NCI-H510A treated with DMSO at 0.1 percent for 48 hours (cell line): ENCODE measurements around the gene TTC28.

Experiments used
- DNase-seq: peaks from one replicate; lab custom pipeline; 2025; lab: John Stamatoyannopoulos, UW

TTC28 gene

GRCh38 chr22:28051091-28051786 is 628.4 kb downstream of the TTC28 start:
- DNase-seq, result no peak

DNA sequence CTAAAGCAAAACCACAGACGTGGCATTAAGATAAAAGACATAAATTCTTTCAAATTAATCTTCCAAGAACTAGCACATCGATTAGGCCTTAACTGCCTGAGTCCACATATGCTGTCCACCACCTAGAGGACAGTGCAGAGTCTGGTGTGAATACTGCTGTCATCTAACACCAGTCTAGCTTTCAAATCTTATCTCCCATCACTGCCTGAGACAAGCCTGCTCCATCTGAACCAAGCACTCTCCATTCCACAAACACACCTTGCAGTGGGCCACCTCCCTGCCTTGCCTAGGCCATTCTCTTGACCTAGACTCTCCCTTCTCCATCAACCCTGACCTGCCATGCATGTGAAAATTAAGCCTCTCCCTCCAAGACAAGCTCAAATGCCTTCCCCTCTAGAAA is 631.1 kb downstream of the TTC28 start:
- DNase-seq, result no peak

DNA sequence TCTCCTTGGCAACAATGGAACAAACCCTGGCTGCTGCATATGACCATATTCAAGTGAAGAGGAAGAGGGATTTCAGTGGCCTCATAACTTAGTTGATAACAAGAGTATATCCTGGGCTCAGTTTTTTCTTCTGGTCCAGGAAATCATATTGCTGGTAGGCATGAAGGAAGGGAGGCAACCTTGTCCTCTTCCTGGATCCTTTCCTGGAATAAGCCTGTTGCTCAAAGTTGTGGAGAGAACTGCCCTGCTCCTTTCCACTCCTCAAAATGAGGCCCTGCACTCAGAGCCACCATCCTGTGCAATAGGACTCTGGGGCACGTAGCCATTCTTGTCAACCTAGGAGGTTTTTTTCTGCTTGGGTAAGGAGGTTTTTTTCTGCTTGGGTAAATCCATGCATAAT is 631.9 kb downstream of the TTC28 start:
- no peak for DNase-seq

- DNase-seq, result no peak
These were observed 633.5 kb downstream of the TTC28 start for GRCh38 chr22:28046100-28046499.

DNA sequence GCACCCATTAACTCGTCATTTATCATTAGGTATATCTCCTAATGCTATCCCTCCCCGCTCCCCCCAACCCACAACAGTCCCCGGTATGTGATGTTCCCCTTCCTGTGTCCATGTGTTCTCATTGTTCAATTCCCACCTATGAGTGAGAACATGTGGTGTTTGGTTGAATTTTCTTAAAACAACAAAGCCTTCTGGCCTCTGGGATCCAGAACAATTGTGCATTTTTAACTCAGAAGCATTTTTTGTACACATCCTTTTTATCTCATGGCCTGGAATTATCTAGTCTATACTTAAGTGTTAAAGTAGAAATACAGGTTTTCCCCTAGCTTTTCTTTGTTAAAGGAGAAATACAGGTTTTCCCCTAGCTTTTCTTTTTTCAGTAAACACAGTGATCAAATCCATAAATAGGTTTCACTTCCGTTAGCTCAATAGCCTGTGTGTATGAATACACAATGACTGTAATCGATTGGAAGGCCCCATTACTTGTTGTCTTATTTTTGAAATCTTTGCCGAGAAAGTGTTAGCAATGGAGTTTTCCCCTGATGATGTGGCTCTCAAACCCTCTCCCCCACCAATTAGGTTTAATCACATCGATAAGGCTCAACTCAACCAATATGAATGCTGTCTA is 635.0 kb downstream of the TTC28 start:
- DNase-seq, result no peak

GRCh38 chr22:28043266-28043665 is 636.4 kb downstream of the TTC28 start:
- no peak for DNase-seq

GRCh38 chr22:28034760-28035401 is 644.8 kb downstream of the TTC28 start:
- peak; percentile 77 for DNase-seq

DNA sequence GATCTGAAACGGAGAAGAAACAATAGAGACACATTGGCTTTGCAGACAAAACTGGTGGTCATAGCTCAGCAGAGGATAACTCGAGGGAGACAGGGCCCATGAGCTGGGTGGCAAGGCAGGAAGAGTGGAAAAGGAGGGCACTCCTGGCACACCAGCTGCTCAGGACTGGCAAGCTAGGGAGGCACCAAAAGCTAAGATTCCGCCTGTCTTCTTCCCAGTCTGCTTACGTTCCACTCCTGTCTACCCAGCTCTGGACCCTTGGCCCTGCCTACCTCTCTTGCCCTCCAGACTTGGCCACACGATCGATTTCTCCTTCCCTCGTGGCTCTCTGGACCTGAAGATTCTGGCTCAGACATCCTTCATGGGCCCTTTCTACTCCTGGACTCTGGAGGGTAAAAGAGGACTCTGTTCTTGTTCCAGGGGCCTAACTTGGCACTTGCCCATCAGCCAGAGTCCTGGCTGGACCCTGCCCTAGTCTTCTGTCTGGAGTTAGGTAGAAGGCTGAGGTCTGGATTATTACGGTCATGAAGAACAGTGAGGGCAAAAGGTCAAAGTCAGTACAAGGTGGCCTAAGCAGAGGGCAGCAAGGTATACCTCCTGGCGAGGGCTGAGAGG is 645.4 kb downstream of the TTC28 start:
- no peak for DNase-seq

GRCh38 chr22:28032861-28033260 is 646.8 kb downstream of the TTC28 start:
- DNase-seq, result peak; percentile 29

GRCh38 chr22:28031383-28031922 is 648.2 kb downstream of the TTC28 start:
- DNase-seq, result no peak

GRCh38 chr22:28030473-28030872 is 649.2 kb downstream of the TTC28 start:
- no peak for DNase-seq

DNA sequence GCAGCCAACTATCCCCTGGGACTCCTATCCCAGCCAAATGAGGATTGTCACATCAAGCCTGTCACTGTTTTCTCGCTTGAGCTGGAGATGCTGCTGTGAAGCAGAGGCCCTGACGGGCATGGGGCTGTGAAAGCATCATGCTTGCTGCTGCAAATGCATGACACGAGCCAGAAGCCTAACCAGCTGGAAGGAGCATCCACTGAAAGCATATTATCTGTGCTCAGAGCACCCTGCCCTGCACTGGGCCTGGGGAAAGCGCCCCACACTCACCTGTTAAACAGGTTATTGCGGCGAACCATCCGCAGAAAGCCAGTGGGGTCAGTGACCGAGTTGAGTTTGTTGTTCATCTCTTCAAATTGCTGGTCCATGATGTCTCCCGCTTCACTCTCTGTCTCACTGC is 649.7 kb downstream of the TTC28 start:
- no peak for DNase-seq

DNA sequence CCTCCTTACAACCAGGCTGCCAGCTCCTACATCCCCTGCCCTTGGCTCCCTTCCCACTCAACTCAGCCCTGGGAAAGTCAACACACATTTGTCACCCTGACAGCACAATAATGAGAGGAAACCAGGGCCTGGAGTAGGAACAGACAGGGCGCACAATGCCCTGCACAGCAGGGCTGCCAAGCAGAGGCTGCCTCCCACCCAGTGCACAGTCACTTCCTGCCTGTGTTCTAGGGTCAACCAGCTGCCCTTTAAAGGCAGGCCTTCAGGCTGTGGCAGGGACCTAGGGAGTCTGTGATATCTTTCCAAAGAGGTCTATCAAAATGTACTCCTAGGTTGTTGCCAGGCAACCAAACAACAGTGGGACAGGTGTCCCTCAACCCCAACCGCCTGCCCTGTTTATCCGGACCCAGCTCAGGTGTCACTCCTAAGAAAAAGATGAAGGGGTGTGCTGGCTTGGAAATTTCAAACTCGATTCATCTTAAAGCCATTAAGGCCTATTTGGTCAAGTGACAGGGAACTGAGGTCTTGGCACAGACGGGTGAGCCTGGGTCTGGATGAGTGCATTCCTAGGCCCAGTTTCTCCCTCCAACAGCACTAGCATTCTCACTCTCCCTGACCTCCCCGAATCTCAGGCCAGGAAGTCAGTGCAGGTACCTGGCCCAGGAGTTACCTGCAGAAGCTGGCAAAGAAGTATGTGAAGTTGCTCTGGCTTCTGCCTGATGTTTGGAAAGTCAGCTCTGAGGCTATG is 650.3 kb downstream of the TTC28 start:
- peak; percentile 82 for DNase-seq

GRCh38 chr22:28027453-28028448 is 651.9 kb downstream of the TTC28 start:
- DNase-seq, result no peak

DNA sequence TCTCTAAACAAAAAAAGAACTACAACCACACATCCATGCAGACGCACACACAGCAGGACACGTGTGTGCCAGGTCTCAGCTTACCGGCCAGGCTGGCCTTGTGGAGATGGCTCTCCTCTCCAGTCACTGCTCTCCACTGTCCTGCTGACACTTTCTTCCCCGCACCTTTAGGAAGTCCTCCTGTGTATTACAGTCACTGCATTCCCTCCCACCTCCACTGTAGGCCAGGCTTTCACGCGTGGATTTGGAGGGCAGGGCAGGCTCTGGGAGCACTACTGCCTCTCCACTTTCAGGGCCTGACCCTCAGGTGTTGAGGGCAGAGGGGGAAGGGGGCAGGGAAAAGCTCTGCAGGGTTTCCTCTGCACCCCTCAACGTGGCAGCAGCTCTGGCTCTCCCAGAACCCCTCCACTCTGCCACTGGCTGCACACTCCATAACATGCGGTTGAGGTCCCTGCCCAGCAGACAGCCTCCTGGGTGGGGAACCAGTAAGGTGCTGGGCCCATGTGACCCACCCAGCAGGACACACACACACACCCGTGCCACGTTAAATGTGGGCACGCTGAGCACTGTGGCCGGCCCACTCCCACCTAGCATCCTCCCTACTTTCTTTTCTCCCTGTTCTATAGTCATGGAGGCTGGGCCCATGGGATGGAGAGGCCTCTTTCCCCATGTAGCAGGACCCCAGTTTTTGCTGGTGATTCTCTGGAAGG is 653.6 kb downstream of the TTC28 start:
- no peak for DNase-seq

DNA sequence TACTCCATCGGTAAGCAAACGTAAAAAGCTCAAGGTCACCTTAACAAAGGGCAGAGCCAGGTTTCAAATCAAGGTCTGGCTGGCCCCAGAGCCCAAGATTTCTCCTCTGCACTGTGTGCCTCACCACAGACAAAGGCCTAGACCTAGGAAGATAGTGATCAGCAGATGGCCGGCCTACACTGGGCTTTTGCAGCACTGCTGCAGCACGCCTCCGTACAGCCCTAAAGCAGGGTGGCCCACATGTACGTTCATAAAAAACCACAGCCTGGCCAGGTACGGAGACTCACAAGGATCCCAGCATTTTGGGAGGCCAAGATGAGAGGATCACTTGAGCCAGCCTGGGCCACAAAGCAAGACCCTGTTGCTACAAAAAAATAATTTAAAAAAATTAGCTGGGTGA is 654.3 kb downstream of the TTC28 start:
- no peak for DNase-seq

DNA sequence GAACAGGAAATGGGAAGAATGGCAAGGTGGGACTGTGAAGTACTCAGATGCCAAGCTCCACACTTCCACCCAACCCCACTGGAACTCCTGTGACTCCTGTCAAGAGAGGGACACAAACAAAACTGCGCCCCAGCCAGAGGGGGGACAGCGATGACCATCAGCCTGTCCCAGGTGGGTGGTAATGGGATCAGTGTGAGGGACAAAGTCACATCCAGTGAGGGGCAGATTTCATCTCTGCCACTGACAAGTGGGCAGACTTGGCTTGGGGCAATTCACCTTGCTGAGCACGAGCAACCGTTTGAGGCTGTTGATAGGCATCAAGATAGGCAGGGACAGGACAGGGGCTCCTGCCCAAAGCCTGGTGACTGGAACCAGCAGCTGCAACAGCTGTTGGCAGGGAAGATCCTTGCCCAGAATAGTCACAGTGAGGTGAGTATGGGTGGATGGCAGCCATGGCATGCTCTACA is 655.2 kb downstream of the TTC28 start:
- DNase-seq, result no peak

- DNase-seq, result no peak
These were observed 655.9 kb downstream of the TTC28 start for GRCh38 chr22:28023774-28024173.

DNA sequence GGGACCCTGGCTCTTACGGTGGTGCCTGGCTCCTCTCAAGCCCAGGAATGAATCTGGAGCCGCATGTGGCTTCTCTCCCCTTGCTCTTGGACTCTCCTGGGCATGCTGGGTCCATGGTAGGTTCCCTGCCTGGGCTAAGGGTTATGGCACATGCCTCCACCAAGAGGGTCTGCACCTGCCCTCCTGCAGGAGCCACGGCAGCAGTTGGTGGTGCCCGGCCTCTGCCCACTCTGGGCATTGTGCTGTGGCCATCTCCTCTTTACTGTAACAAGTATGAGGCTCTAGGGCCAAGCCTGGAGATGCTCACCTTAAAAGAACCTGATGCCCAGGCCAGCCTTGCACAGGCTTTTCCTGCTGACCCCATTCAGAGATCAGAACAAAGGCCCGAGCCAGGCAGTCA is 656.6 kb downstream of the TTC28 start:
- DNase-seq, result no peak
